SK-N-SH (cell line): Measurements from ENCODE around the gene SIKE1. TPM values are rescaled to one million over a fixed set of nuclear protein-coding genes. Genes with fewer than 3 reads are reported as not detected.
A peak's percentile ranks its signal among the peaks of the same experiment; 100 is the strongest.

Experiments
- CTCF ChIA-PET: fragments of 300-600, 350-600 bp; formaldehyde crosslinking; extraction: SDS; loops from one replicate; lab custom pipeline; 2021; lab: Yijun Ruan, JAX
- POLR2A ChIA-PET: fragments of 350-600 bp; sonication (Branson Sonifier 250); formaldehyde crosslinking; extraction: SDS; loops from one replicate; lab custom pipeline; 2020; ENCODE audit warnings: antibody characterized with exemption, inconsistent platforms; lab: Yijun Ruan, JAX
- DNase-seq: peaks from one replicate; pipeline ENCODE4 v3.0.0; 2012
- H2AFZ ChIP-seq: fragments of 200-600 bp; sonication (generic); 2 replicates; pipeline ENCODE4 v1.8.1; 2016; ENCODE audit warnings: antibody characterized with exemption, mild to moderate bottlenecking, low read depth
- H3F3A ChIP-seq: fragments of 200-600 bp; sonication (generic); replicated peaks from 2 replicates; pipeline ENCODE3; 2016; ENCODE audit warnings: antibody characterized with exemption, mild to moderate bottlenecking; ENCODE audit not compliant: insufficient read depth
- H3K27ac ChIP-seq, 2 experiments: fragments of 200-500 bp in 1 of 2; fragments of 200-600 bp in 1 of 2; sonication (Bioruptor generic) in 1 of 2; sonication (generic), shearing (Covaris generic) in 1 of 2; 2 replicates each; pipeline versions ENCODE4 v1.5.1 to v1.6.1; 2014 to 2016; ENCODE audit warnings: low read depth in 2 of 2, inconsistent platforms in 1 of 2, low read length in 1 of 2, mild to moderate bottlenecking in 1 of 2, mixed read lengths in 1 of 2
- H3K27me3 ChIP-seq: fragments of 200-600 bp; sonication (generic), shearing (Covaris generic); 2 replicates; pipeline ENCODE4 v1.6.1; 2016; ENCODE audit warnings: mixed run types; ENCODE audit not compliant: insufficient read depth
- H3K36me3 ChIP-seq, 2 experiments: fragments of 200-500 bp in 1 of 2; fragments of 200-600 bp in 1 of 2; sonication (Bioruptor generic) in 1 of 2; sonication (generic) in 1 of 2; replicated peaks in 1 of 2; 2 replicates each; pipeline versions ENCODE3 to v1.5.1; 2014 to 2016; ENCODE audit warnings: low read length in 1 of 2, mild to moderate bottlenecking in 1 of 2; ENCODE audit not compliant: insufficient read depth in 2 of 2, control insufficient read depth in 1 of 2
- H3K4me1 ChIP-seq, 2 experiments: fragments of 200-500 bp in 1 of 2; fragments of 200-600 bp in 1 of 2; sonication (Bioruptor generic) in 1 of 2; sonication (generic), shearing (Covaris generic) in 1 of 2; 2 replicates each; pipeline versions ENCODE4 v1.5.1 to v1.6.1; 2014 to 2016; ENCODE audit warnings: low read depth in 1 of 2, low read length in 1 of 2, mixed run types in 1 of 2; ENCODE audit not compliant: insufficient read depth in 2 of 2, control insufficient read depth in 1 of 2
- H3K4me2 ChIP-seq: fragments of 200-600 bp; sonication (generic), shearing (Covaris generic); 2 replicates; pipeline ENCODE4 v1.6.1; 2017; ENCODE audit warnings: mixed run types
- H3K4me3 ChIP-seq, 2 experiments: fragments of 200-500 bp in 1 of 2; fragments of 200-600 bp in 1 of 2; sonication (Bioruptor generic) in 1 of 2; sonication (generic), shearing (Covaris generic) in 1 of 2; 2 replicates each; pipeline versions ENCODE4 v1.5.1 to v1.8.1; 2014 to 2016; ENCODE audit warnings: low read depth in 2 of 2, inconsistent platforms in 1 of 2, low read length in 1 of 2, mild to moderate bottlenecking in 1 of 2, mixed read lengths in 1 of 2, moderate library complexity in 1 of 2
- H3K79me2 ChIP-seq: fragments of 200-600 bp; sonication (generic); 2 replicates; pipeline ENCODE4 v1.8.1; 2017; ENCODE audit warnings: mild to moderate bottlenecking; ENCODE audit not compliant: insufficient read depth
- H3K9ac ChIP-seq: fragments of 200-600 bp; sonication (generic); 2 replicates; pipeline ENCODE4 v1.6.1; 2017; ENCODE audit warnings: mixed run types
- H3K9me2 ChIP-seq: fragments of 200-600 bp; sonication (generic); 2 replicates; pipeline ENCODE4 v1.6.1; 2017; ENCODE audit warnings: mixed run types
- H3K9me3 ChIP-seq: fragments of 200-600 bp; sonication (generic); 2 replicates; pipeline ENCODE4 v1.6.1; 2017; ENCODE audit warnings: mixed run types, mild to moderate bottlenecking, moderate library complexity
- H4K20me1 ChIP-seq: fragments of 200-600 bp; sonication (generic); 2 replicates; pipeline ENCODE4 v1.6.1; 2017; ENCODE audit warnings: mild to moderate bottlenecking, mixed run types; ENCODE audit not compliant: insufficient read depth
- FOXJ3 ChIP-seq: sonication (generic); formaldehyde crosslinking; IDR thresholded peaks from 2 replicates; pipeline ENCODE4 v1.5.1; 2020; ENCODE audit warnings: mild to moderate bottlenecking, missing genetic modification reagents
- GATA2 ChIP-seq: sonication (generic); formaldehyde crosslinking; IDR thresholded peaks from 2 replicates; pipeline ENCODE4 v1.5.0; 2020; ENCODE audit warnings: mild to moderate bottlenecking, missing genetic modification reagents
- NFIC ChIP-seq: IDR thresholded peaks from 2 replicates; pipeline ENCODE4 v1.4.0; 2012; ENCODE audit warnings: borderline replicate concordance
- RAD21 ChIP-seq: IDR thresholded peaks from 2 replicates; pipeline ENCODE4 v1.6.1; 2012; ENCODE audit warnings: mild to moderate bottlenecking, low read length
- SIN3A ChIP-seq: IDR thresholded peaks from 2 replicates; pipeline ENCODE4 v1.6.1; 2012; ENCODE audit warnings: low read depth, mild to moderate bottlenecking, low read length, moderate library complexity, borderline replicate concordance
- WGBS: methylation state at CpG from one replicate; pipeline ENCODE4 v1.1.6; 2017; ENCODE audit warnings: low lambda C conversion rate; 5-methylcytosine and 5-hydroxymethylcytosine counted together
- polyA plus RNA-seq, 3 experiments: library from polyadenylated mRNA; depleted of rRNA; stranded (reverse); fragments of >200 nt; gene quantifications; 2 replicates each; pipeline ENCODE4 v1.2.3, GENCODE V29; 2012
- small RNA-seq, 7 experiments: library from RNA; depleted of rRNA; stranded (forward); fragments of <200 nt; gene quantifications; one replicate each; pipeline ENCODE3, GENCODE V24; 2012
- TF ChIP-seq, protein P1 (sequence below): fragments of 150-350 bp; IDR thresholded peaks from 2 replicates; pipeline ENCODE4 v1.6.1; 2017; ENCODE audit warnings: antibody characterized with exemption, low read length, low read depth, borderline replicate concordance
- TF ChIP-seq, protein P2 (sequence below): fragments of 200-600 bp; sonication (generic); IDR thresholded peaks from 2 replicates; pipeline ENCODE4 v1.6.1; 2017; ENCODE audit warnings: antibody characterized with exemption, mild to moderate bottlenecking, moderate library complexity
- TF ChIP-seq, protein P3 (sequence below): IDR thresholded peaks from 2 replicates; pipeline ENCODE4 v1.4.0; 2012; ENCODE audit warnings: low read depth, borderline replicate concordance

Gene SIKE1
- polyA plus RNA-seq, 1 of the 3 experiments (the other 2 are of a cell fraction), result 41.1 TPM

- Histone ChIP-seq H3K9ac (no peak overlapping the region), H3K36me3 (peaks cover 78 to 81% of the 10 kb centered on the region in 2 experiments), H3F3A (peaks cover 52% of the 10 kb centered on the region), H3K4me3 (no peak overlapping the region), H3K79me2 (peaks cover 18% of the 10 kb centered on the region), H3K9me2 (no peaks in the 10 kb centered on the region), H3K4me2 (no peak overlapping the region), H3K27me3 (no peaks in the 10 kb centered on the region), H3K4me1 (peaks cover 1 to 7% of the 10 kb centered on the region in 2 experiments; a peak in 3 of 4 replicates), H2AFZ (no peak overlapping the region), H3K9me3 (no peaks in the 10 kb centered on the region), H3K27ac (peak overlapping the region in 1 of 2 experiments; percentile 53; a peak in 1 of 4 replicates), H4K20me1 (no peaks in the 10 kb centered on the region)
- ChIA-PET POLR2A (no interaction called here), CTCF (interaction anchor here (0.8 to 1.5 kb wide), 2 partner anchors 10 to 374 kb away, joined by 3 to 5 read pairs; no protein-coding TSS in a partner anchor)
- no peak for TF ChIP-seq NFIC
- no peak for TF ChIP-seq FOXJ3
- no peak for TF ChIP-seq RAD21
- no peak for TF ChIP-seq SIN3A
- TF ChIP-seq, protein P1, sequence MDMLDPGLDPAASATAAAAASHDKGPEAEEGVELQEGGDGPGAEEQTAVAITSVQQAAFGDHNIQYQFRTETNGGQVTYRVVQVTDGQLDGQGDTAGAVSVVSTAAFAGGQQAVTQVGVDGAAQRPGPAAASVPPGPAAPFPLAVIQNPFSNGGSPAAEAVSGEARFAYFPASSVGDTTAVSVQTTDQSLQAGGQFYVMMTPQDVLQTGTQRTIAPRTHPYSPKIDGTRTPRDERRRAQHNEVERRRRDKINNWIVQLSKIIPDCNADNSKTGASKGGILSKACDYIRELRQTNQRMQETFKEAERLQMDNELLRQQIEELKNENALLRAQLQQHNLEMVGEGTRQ, result no peak
- TF ChIP-seq, protein P2, sequence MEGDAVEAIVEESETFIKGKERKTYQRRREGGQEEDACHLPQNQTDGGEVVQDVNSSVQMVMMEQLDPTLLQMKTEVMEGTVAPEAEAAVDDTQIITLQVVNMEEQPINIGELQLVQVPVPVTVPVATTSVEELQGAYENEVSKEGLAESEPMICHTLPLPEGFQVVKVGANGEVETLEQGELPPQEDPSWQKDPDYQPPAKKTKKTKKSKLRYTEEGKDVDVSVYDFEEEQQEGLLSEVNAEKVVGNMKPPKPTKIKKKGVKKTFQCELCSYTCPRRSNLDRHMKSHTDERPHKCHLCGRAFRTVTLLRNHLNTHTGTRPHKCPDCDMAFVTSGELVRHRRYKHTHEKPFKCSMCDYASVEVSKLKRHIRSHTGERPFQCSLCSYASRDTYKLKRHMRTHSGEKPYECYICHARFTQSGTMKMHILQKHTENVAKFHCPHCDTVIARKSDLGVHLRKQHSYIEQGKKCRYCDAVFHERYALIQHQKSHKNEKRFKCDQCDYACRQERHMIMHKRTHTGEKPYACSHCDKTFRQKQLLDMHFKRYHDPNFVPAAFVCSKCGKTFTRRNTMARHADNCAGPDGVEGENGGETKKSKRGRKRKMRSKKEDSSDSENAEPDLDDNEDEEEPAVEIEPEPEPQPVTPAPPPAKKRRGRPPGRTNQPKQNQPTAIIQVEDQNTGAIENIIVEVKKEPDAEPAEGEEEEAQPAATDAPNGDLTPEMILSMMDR, result no peak
- TF ChIP-seq GATA2 (CRISPR knock-in tag), result no peak
- TF ChIP-seq, protein P3, sequence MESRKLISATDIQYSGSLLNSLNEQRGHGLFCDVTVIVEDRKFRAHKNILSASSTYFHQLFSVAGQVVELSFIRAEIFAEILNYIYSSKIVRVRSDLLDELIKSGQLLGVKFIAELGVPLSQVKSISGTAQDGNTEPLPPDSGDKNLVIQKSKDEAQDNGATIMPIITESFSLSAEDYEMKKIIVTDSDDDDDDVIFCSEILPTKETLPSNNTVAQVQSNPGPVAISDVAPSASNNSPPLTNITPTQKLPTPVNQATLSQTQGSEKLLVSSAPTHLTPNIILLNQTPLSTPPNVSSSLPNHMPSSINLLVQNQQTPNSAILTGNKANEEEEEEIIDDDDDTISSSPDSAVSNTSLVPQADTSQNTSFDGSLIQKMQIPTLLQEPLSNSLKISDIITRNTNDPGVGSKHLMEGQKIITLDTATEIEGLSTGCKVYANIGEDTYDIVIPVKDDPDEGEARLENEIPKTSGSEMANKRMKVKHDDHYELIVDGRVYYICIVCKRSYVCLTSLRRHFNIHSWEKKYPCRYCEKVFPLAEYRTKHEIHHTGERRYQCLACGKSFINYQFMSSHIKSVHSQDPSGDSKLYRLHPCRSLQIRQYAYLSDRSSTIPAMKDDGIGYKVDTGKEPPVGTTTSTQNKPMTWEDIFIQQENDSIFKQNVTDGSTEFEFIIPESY, result no peak
- DNase-seq, result no peak
- WGBS, result 75% methylated on average over 4 of the region's 4 CpGs
Observed at GRCh38 chr1:114720492-114720891, 60.0 kb downstream of the SIKE1 start.

Small RNA genes lying within 50 kb of the gene (small RNA-seq; reads per million reads assigned to genes)
- gene RNY1P13, result 0 reads per million in 7 experiments

Other genes with a start within 250 kb of the SIKE1 start
- gene BCAS2, start 199.1 kb downstream of the SIKE1 start, polyA plus RNA-seq (2012; rRNA removed), result 16.1 and 19.6 TPM in 2 replicates
- gene DENND2C, start 110.6 kb downstream of the SIKE1 start, polyA plus RNA-seq (2012; rRNA removed), result 0.02 and 0.03 TPM in 2 replicates
- gene AMPD1, start 85.1 kb downstream of the SIKE1 start, polyA plus RNA-seq (2012; rRNA removed), result not detected in 2 replicates
- 15.9 and 23.3 TPM in 2 replicates for gene NRAS, start 63.9 kb downstream of the SIKE1 start, polyA plus RNA-seq (2012; rRNA removed)
- gene CSDE1, start 22.7 kb downstream of the SIKE1 start, polyA plus RNA-seq (2012; rRNA removed), result 151 and 249 TPM in 2 replicates
- gene SYCP1, start 74.2 kb upstream of the SIKE1 start, polyA plus RNA-seq (2012; rRNA removed), result not detected in 2 replicates
- gene TSHB, start 249.1 kb upstream of the SIKE1 start, polyA plus RNA-seq (2012; rRNA removed), result not detected in 2 replicates